ENCODE results near the gene ZNF878.
"Not testable (repeated sequence)": the region's sequence is repeated elsewhere in the genome, so short reads cannot be mapped to it uniquely, and the experiment has no call there.

The ZNF878 gene

DNA sequence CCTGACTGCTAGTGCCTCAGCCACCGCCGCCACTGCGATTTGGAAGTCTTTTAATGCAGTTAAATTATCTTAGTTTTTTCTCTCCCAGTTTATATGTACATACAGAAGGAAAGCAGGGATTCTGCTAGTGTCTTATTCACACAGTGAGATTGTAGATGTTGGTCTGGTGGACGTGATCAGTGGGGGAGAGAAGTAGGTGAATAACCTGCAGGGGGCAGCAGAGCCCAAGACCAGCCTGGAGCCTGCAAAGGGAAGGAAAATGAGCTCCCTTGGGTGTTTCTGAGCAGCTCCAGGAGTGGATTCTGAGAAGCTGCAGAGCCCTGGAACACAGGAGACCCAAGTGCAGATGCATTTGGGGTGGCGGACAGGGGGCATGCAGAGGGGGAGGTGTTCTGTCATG, 38.0 kb upstream of the ZNF878 start:
- H3K27ac ChIP-seq (replicated peaks): no peak overlapping the region
- no peaks in the 10 kb centered on the region for H3K27me3 ChIP-seq (ENCODE audit: insufficient read depth, poor library complexity, severe bottlenecking)
- H3K4me3 ChIP-seq (replicated peaks; ENCODE audit: insufficient read depth, low read length): no peak overlapping the region
- TF ChIP-seq POLR2AphosphoS5 (IDR thresholded peaks at IDR 0.05; ENCODE audit: low read depth) (no peak), SPI1 (IDR thresholded peaks at IDR 0.05; ENCODE audit: borderline replicate concordance, low read depth) (no peak), GABPA (IDR thresholded peaks at IDR 0.05; ENCODE audit: low read depth) (no peak)
- TF ChIP-seq, protein P1, sequence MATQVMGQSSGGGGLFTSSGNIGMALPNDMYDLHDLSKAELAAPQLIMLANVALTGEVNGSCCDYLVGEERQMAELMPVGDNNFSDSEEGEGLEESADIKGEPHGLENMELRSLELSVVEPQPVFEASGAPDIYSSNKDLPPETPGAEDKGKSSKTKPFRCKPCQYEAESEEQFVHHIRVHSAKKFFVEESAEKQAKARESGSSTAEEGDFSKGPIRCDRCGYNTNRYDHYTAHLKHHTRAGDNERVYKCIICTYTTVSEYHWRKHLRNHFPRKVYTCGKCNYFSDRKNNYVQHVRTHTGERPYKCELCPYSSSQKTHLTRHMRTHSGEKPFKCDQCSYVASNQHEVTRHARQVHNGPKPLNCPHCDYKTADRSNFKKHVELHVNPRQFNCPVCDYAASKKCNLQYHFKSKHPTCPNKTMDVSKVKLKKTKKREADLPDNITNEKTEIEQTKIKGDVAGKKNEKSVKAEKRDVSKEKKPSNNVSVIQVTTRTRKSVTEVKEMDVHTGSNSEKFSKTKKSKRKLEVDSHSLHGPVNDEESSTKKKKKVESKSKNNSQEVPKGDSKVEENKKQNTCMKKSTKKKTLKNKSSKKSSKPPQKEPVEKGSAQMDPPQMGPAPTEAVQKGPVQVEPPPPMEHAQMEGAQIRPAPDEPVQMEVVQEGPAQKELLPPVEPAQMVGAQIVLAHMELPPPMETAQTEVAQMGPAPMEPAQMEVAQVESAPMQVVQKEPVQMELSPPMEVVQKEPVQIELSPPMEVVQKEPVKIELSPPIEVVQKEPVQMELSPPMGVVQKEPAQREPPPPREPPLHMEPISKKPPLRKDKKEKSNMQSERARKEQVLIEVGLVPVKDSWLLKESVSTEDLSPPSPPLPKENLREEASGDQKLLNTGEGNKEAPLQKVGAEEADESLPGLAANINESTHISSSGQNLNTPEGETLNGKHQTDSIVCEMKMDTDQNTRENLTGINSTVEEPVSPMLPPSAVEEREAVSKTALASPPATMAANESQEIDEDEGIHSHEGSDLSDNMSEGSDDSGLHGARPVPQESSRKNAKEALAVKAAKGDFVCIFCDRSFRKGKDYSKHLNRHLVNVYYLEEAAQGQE (IDR thresholded peaks at IDR 0.05; ENCODE audit: insufficient replicate concordance, low read depth): no peak
- TF ChIP-seq, protein P2, sequence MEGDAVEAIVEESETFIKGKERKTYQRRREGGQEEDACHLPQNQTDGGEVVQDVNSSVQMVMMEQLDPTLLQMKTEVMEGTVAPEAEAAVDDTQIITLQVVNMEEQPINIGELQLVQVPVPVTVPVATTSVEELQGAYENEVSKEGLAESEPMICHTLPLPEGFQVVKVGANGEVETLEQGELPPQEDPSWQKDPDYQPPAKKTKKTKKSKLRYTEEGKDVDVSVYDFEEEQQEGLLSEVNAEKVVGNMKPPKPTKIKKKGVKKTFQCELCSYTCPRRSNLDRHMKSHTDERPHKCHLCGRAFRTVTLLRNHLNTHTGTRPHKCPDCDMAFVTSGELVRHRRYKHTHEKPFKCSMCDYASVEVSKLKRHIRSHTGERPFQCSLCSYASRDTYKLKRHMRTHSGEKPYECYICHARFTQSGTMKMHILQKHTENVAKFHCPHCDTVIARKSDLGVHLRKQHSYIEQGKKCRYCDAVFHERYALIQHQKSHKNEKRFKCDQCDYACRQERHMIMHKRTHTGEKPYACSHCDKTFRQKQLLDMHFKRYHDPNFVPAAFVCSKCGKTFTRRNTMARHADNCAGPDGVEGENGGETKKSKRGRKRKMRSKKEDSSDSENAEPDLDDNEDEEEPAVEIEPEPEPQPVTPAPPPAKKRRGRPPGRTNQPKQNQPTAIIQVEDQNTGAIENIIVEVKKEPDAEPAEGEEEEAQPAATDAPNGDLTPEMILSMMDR (IDR thresholded peaks at IDR 0.05; ENCODE audit: insufficient read depth, low read length): no peak
- DNase-seq (ENCODE audit: low read depth in 1 of 2, low spot score in 1 of 2): peak in 1 of 2 experiments; percentile 78

DNA sequence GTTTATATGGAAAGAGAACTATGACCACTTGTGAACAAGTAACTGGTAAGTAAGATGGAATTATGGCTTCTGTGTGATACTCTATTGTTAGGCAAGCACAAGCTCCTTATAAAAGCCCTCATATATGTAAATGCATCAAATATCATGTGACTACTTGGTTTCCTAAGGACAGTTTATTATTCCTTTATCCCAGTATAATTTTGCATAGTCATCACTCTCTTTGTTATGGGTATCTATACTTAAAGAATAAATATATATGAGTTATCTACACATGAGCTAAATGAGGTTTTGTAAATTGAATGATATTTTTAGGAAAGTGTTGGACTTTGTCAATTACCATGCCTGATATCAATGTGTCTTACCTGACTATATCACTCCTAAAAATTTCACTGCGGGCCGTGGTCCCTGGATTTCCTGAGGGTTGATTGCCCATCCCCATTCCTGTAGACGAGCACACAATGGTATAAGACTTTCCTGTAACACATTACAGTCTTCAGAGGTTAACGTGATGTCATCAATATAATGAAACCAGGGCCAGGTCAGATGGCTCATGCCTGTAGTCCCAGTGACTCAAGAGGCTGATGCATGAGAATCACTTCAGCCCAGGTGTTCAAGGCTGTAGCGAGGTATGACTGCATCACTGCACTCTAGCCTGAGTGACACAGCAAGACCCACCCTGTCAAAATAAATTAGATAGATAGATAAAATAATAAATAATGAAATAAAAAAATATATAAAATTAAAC, 32.5 kb upstream of the ZNF878 start:
- TF ChIP-seq, protein P2 (IDR thresholded peaks at IDR 0.05; ENCODE audit: insufficient read depth, low read length): no peak
- TF ChIP-seq, protein P1 (IDR thresholded peaks at IDR 0.05; ENCODE audit: insufficient replicate concordance, low read depth): no peak
- TF ChIP-seq GABPA (IDR thresholded peaks at IDR 0.05; ENCODE audit: low read depth) (no peak), SPI1 (IDR thresholded peaks at IDR 0.05; ENCODE audit: borderline replicate concordance, low read depth) (no peak), POLR2AphosphoS5 (IDR thresholded peaks at IDR 0.05; ENCODE audit: low read depth) (no peak)
- no peak overlapping the region for H3K27ac ChIP-seq (replicated peaks)
- no peaks in the 10 kb centered on the region for H3K27me3 ChIP-seq (ENCODE audit: insufficient read depth, poor library complexity, severe bottlenecking)
- no peak for DNase-seq (ENCODE audit: low read depth in 1 of 2, low spot score in 1 of 2)
- no peak overlapping the region for H3K4me3 ChIP-seq (replicated peaks; ENCODE audit: insufficient read depth, low read length)

DNA sequence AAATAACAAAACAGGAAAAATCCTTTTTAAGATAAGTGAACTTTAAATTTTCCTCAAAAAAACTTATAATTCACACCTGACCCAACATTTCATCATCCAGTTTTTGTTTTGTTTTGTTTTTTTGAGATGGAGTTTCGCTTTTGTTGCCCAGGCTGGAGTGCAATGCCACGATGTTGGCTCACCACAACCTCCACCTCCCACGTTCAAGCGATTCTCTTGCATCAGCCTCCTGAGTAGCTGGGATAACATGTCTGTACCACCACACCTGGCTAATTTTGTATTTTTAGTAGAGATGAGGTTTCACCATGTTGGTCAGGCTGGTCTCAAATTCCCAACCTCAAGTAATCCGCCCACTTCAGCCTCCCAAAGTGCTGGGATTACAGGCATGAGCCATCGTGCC, 30.6 kb upstream of the ZNF878 start:
- H3K27me3 ChIP-seq (ENCODE audit: insufficient read depth, poor library complexity, severe bottlenecking); H3K27ac ChIP-seq (replicated peaks): not testable (repeated sequence)

DNA sequence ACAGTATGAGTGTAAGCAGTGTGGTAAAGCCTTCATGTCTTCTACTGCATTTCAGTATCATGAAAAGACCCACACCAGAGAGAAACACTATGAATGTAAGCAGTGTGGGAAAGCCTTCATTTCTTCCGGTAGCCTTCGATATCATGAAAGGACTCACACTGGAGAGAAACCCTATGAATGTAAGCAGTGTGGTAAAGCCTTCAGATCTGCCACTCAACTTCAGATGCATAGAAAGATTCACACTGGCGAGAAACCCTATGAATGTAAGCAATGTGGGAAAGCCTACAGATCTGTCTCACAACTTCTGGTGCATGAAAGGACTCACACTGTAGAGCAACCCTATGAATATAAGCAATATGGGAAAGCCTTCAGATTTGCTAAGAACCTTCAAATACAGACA, 24.6 kb upstream of the ZNF878 start:
- no peak for TF ChIP-seq POLR2AphosphoS5 (IDR thresholded peaks at IDR 0.05; ENCODE audit: low read depth)
- TF ChIP-seq GABPA (IDR thresholded peaks at IDR 0.05; ENCODE audit: low read depth): no peak
- TF ChIP-seq, protein P2 (IDR thresholded peaks at IDR 0.05; ENCODE audit: insufficient read depth, low read length): no peak
- TF ChIP-seq SPI1 (IDR thresholded peaks at IDR 0.05; ENCODE audit: borderline replicate concordance, low read depth): no peak
- TF ChIP-seq, protein P1 (IDR thresholded peaks at IDR 0.05; ENCODE audit: insufficient replicate concordance, low read depth): no peak

More for the DNA sequence above, 30.6 kb upstream of the ZNF878 start:
- H3K4me3 ChIP-seq (replicated peaks; ENCODE audit: insufficient read depth, low read length); DNase-seq (ENCODE audit: low read depth in 1 of 2, low spot score in 1 of 2): not testable (repeated sequence)

DNA sequence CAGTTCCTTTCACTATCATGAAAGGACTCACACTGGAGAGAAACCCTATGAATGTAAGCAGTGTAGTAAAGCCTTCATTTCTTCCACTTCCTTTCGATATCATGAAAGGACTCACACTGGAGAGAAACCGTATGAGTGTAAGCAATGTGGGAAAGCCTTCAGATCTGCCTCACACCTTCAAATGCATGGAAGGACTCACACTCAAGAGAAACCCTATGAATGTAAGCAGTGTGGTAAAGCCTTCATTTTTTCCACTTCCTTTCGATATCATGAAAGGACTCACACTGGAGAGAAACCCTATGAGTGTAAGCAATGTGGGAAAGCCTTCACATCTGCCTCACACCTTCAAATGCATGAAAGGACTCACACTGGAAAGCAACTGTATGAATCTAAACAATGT, 23.6 kb upstream of the ZNF878 start:
- H3K27me3 ChIP-seq (ENCODE audit: insufficient read depth, poor library complexity, severe bottlenecking); H3K27ac ChIP-seq (replicated peaks); H3K4me3 ChIP-seq (replicated peaks; ENCODE audit: insufficient read depth, low read length); DNase-seq (ENCODE audit: low read depth in 1 of 2, low spot score in 1 of 2): not testable (repeated sequence)

More for the DNA sequence above, 24.6 kb upstream of the ZNF878 start:
- no peak overlapping the region for H3K4me3 ChIP-seq (replicated peaks; ENCODE audit: insufficient read depth, low read length)
- DNase-seq (ENCODE audit: low read depth in 1 of 2, low spot score in 1 of 2): no peak
- H3K27me3 ChIP-seq (ENCODE audit: insufficient read depth, poor library complexity, severe bottlenecking): no peaks in the 10 kb centered on the region
- no peak overlapping the region for H3K27ac ChIP-seq (replicated peaks)

Measured in HL-60 (cell line).